ENCODE results near the gene PRM1. TPM values are rescaled to one million over a fixed set of nuclear protein-coding genes. Genes with fewer than 3 reads are reported as not detected.

Gene PRM1
- total RNA-seq, 2 experiments from 2014 or later, result not detected

- Mint-ChIP-seq H3K4me3 (no peak overlapping the region), H3K36me3 (no peaks in the 10 kb centered on the region), H3K4me1 (peaks cover 1% of the 10 kb centered on the region), H3K27me3 (peaks cover 45% of the 10 kb centered on the region), H3K27ac (no peak overlapping the region), H3K9me3 (ENCODE audit: low read depth) (no peaks in the 10 kb centered on the region)
- CTCF ChIA-PET, result interaction anchor here (1.3 kb wide), 1 partner anchor 93 kb away, joined by 3 read pairs; no protein-coding TSS in a partner anchor
- ATAC-seq (no peak), DNase-seq (no peak)
Observed at GRCh38 chr16:11278681-11279628, 2.2 kb downstream of the PRM1 start.

- Mint-ChIP-seq H3K4me1 (peaks cover 1% of the 10 kb centered on the region), H3K4me3 (no peak overlapping the region), H3K27ac (no peak overlapping the region), H3K36me3 (no peaks in the 10 kb centered on the region), H3K9me3 (ENCODE audit: low read depth) (no peaks in the 10 kb centered on the region), H3K27me3 (peaks cover 42% of the 10 kb centered on the region)
- CTCF ChIA-PET, result no interaction called here
- no peak for DNase-seq
- no peak for ATAC-seq
Observed at GRCh38 chr16:11277607-11278337, 3.4 kb downstream of the PRM1 start.

- Mint-ChIP-seq H3K27ac (no peak overlapping the region), H3K27me3 (peaks cover 39% of the 10 kb centered on the region), H3K4me1 (peaks cover 1% of the 10 kb centered on the region), H3K9me3 (ENCODE audit: low read depth) (no peaks in the 10 kb centered on the region), H3K36me3 (no peaks in the 10 kb centered on the region), H3K4me3 (no peak overlapping the region)
- CTCF ChIA-PET, result interaction anchor here (0.8 to 1.2 kb wide), 2 partner anchors 21 to 314 kb away, joined by 3 read pairs; partner anchors contain the start of gene SOCS1
- DNase-seq (no peak), ATAC-seq (no peak)
Observed at GRCh38 chr16:11276896-11277593, 4.1 kb downstream of the PRM1 start.

- Mint-ChIP-seq H3K36me3 (no peaks in the 10 kb centered on the region), H3K27ac (no peak within 1 kb of the TSS), H3K27me3 (peaks cover 36% of the 10 kb centered on the region), H3K4me3 (no peak within 1 kb of the TSS), H3K9me3 (ENCODE audit: low read depth) (no peaks in the 10 kb centered on the region), H3K4me1 (peaks cover 1% of the 10 kb centered on the region)
- DNase-seq, result no peak
- ATAC-seq, result no peak
- CTCF ChIA-PET, result interaction anchor here (0.8 to 1.2 kb wide), 2 partner anchors 20 to 313 kb away, joined by 3 read pairs; partner anchors contain the start of gene SOCS1
Observed at GRCh38 chr16:11276143-11276895, 4.8 kb downstream of the PRM1 start, which contains the start of gene PRM2. PRM2 (minus strand) TSS chr16:11276480; CDS start chr16:11276370, 110 bp downstream.

GRCh38 chr16:11274964-11275363, 6.2 kb downstream of the PRM1 start:
- peaks cover 1% of the 10 kb centered on the region for H3K4me1 Mint-ChIP-seq
- peaks cover 35% of the 10 kb centered on the region for H3K27me3 Mint-ChIP-seq
- H3K27ac Mint-ChIP-seq, result no peak overlapping the region
- ATAC-seq, result no peak
- no peak for DNase-seq
- no peaks in the 10 kb centered on the region for H3K36me3 Mint-ChIP-seq
- no peak overlapping the region for H3K4me3 Mint-ChIP-seq
- CTCF ChIA-PET, result no interaction called here
- H3K9me3 Mint-ChIP-seq (ENCODE audit: low read depth), result no peaks in the 10 kb centered on the region

GRCh38 chr16:11273721-11274324, 7.3 kb downstream of the PRM1 start:
- DNase-seq, result no peak
- Mint-ChIP-seq H3K4me3 (no peak overlapping the region), H3K4me1 (no peaks in the 10 kb centered on the region), H3K36me3 (no peaks in the 10 kb centered on the region), H3K9me3 (ENCODE audit: low read depth) (no peaks in the 10 kb centered on the region), H3K27ac (no peak overlapping the region), H3K27me3 (peaks cover 27% of the 10 kb centered on the region)
- no peak for ATAC-seq
- CTCF ChIA-PET, result interaction anchor here (1.6 kb wide), 1 partner anchor 122 kb away, joined by 3 read pairs; no protein-coding TSS in a partner anchor

GRCh38 chr16:11272921-11273720, 8.0 kb downstream of the PRM1 start, which contains the start of gene PRM3:
PRM3 (minus strand) TSS chr16:11273629; CDS start chr16:11273595, 34 bp downstream.
- no peak for DNase-seq
- H3K4me1 Mint-ChIP-seq, result no peaks in the 10 kb centered on the region
- no peaks in the 10 kb centered on the region for H3K9me3 Mint-ChIP-seq (ENCODE audit: low read depth)
- no peak for ATAC-seq
- H3K36me3 Mint-ChIP-seq, result no peaks in the 10 kb centered on the region
- CTCF ChIA-PET, result interaction anchor here (1.0 to 1.6 kb wide), 2 partner anchors 35 to 123 kb away, joined by 3 to 4 read pairs; no protein-coding TSS in a partner anchor
- H3K4me3 Mint-ChIP-seq, result no peak within 1 kb of the TSS
- H3K27me3 Mint-ChIP-seq, result peaks cover 28% of the 10 kb centered on the region
- H3K27ac Mint-ChIP-seq, result no peak within 1 kb of the TSS

- DNase-seq, result no peak
Observed at GRCh38 chr16:11272484-11272883, 8.6 kb downstream of the PRM1 start.

GRCh38 chr16:11271610-11272009, 9.5 kb downstream of the PRM1 start:
- no peak for ATAC-seq
- Mint-ChIP-seq H3K4me3 (no peak overlapping the region), H3K27ac (no peak overlapping the region), H3K27me3 (peaks cover 32% of the 10 kb centered on the region), H3K9me3 (ENCODE audit: low read depth) (no peaks in the 10 kb centered on the region), H3K4me1 (no peaks in the 10 kb centered on the region), H3K36me3 (no peaks in the 10 kb centered on the region)
- DNase-seq, result no peak
- CTCF ChIA-PET, result interaction anchor here (2.3 kb wide), 1 partner anchor 307 kb away, joined by 5 read pairs; no protein-coding TSS in a partner anchor

More at GRCh38 chr16:11272484-11272883, 8.6 kb downstream of the PRM1 start:
- Mint-ChIP-seq H3K9me3 (ENCODE audit: low read depth) (no peaks in the 10 kb centered on the region), H3K36me3 (no peaks in the 10 kb centered on the region), H3K4me3 (no peak overlapping the region), H3K27ac (no peak overlapping the region), H3K4me1 (no peaks in the 10 kb centered on the region), H3K27me3 (peaks cover 29% of the 10 kb centered on the region)
- ATAC-seq, result no peak
- CTCF ChIA-PET, result interaction anchor here (1.0 to 2.3 kb wide), 2 partner anchors 36 to 308 kb away, joined by 4 to 5 read pairs; no protein-coding TSS in a partner anchor

GRCh38 chr16:11270602-11271162, 10.4 kb downstream of the PRM1 start:
- H3K9me3 Mint-ChIP-seq (ENCODE audit: low read depth), result no peaks in the 10 kb centered on the region
- CTCF ChIA-PET, result interaction anchor here (0.6 to 2.3 kb wide), 5 partner anchors 14 to 306 kb away, joined by 3 to 8 read pairs (median 4); no protein-coding TSS in a partner anchor
- ATAC-seq, result no peak
- peaks cover 33% of the 10 kb centered on the region for H3K27me3 Mint-ChIP-seq
- H3K27ac Mint-ChIP-seq, result no peak overlapping the region
- H3K36me3 Mint-ChIP-seq, result no peaks in the 10 kb centered on the region
- no peaks in the 10 kb centered on the region for H3K4me1 Mint-ChIP-seq
- no peak for DNase-seq
- no peak overlapping the region for H3K4me3 Mint-ChIP-seq

GRCh38 chr16:11268921-11269375, 12.2 kb downstream of the PRM1 start, which contains the start of gene TNP2:
TNP2 (minus strand) TSS chr16:11269325; CDS start chr16:11269262, 63 bp downstream.
- no peaks in the 10 kb centered on the region for H3K9me3 Mint-ChIP-seq (ENCODE audit: low read depth)
- H3K4me3 Mint-ChIP-seq, result no peak within 1 kb of the TSS
- ATAC-seq (no peak), DNase-seq (no peak)
- peaks cover 25% of the 10 kb centered on the region for H3K27me3 Mint-ChIP-seq
- H3K27ac Mint-ChIP-seq, result no peak within 1 kb of the TSS
- H3K36me3 Mint-ChIP-seq, result no peaks in the 10 kb centered on the region
- H3K4me1 Mint-ChIP-seq, result peaks cover 11% of the 10 kb centered on the region
- CTCF ChIA-PET, result interaction anchor here (0.8 to 2.1 kb wide), 3 partner anchors 10 to 128 kb away, joined by 3 to 8 read pairs (median 3); no protein-coding TSS in a partner anchor

Measured in activated CD8-positive, alpha-beta memory T cell treated with anti-CD3 and anti-CD28 coated beads, Interleukin-2, amount 10 ng/mL, durations not matched to agents 7 days and 5 days (primary cell).